CD4-positive, alpha-beta T cell (primary cell): ENCODE data around the gene ZNF3. TPM values are rescaled to one million over a fixed set of nuclear protein-coding genes. Genes with fewer than 3 reads are reported as not detected.

Experiments
- ATAC-seq: fragments of 200-7000 bp; cut with Tn5 transposase; one replicate; pipeline ENCODE4 v1.10.0; 2022; ENCODE audit warnings: mild to moderate bottlenecking; ENCODE audit not compliant: poor library complexity
- CTCF ChIA-PET: fragments of 350-600 bp; sonication (Branson Sonifier 250); formaldehyde crosslinking; loops from one replicate; lab custom pipeline; 2021; ENCODE audit warnings: antibody characterized with exemption, inconsistent platforms; lab: Charles Lee
- POLR2A ChIA-PET: fragments of 350-600 bp; sonication (Branson Sonifier 250); formaldehyde crosslinking; loops from one replicate; lab custom pipeline; 2021; ENCODE audit warnings: antibody characterized with exemption, inconsistent platforms; lab: Charles Lee
- DNase-seq, 14 experiments: peaks; one replicate each; pipeline ENCODE4 v3.0.0-alpha.2; 2013 to 2020; ENCODE audit warnings: mixed read lengths in 2 of 14
- H3K27ac ChIP-seq, 2 donors: one replicate each; pipeline versions ENCODE4 v1.5.1 to v1.7.0; 2013; ENCODE audit warnings: low read length in 2 of 2, low read depth in 1 of 2, mild to moderate bottlenecking in 1 of 2
- H3K27me3 ChIP-seq, 2 experiments: 1 replicate in 1 of 2; 2 replicates in 1 of 2; pipeline versions ENCODE4 v1.6.1 to v1.7.0; 2013; ENCODE audit warnings: low read length in 2 of 2, control low read depth in 1 of 2, mild to moderate bottlenecking in 1 of 2, moderate library complexity in 1 of 2; ENCODE audit not compliant: insufficient read depth in 2 of 2, control insufficient read depth in 1 of 2
- H3K36me3 ChIP-seq: one replicate; pipeline ENCODE4 v1.6.1; 2013; ENCODE audit warnings: low read length, control low read depth; ENCODE audit not compliant: insufficient read depth
- H3K4me1 ChIP-seq: one replicate; pipeline ENCODE4 v1.6.1; 2013; ENCODE audit warnings: low read length, control low read depth; ENCODE audit not compliant: insufficient read depth
- H3K4me3 ChIP-seq: one replicate; pipeline ENCODE4 v1.5.1; 2013; ENCODE audit warnings: mild to moderate bottlenecking, low read length, moderate library complexity
- H3K9me3 ChIP-seq, 2 experiments: 1 replicate in 1 of 2; 2 replicates in 1 of 2; pipeline versions ENCODE4 v1.6.1 to v1.7.0; 2013; ENCODE audit warnings: low read length in 2 of 2, mild to moderate bottlenecking in 2 of 2, control low read depth in 1 of 2, moderate library complexity in 1 of 2; ENCODE audit not compliant: control insufficient read depth in 1 of 2, insufficient read depth in 1 of 2
- H3K27ac Mint-ChIP-seq: one replicate; pipeline ENCODE4 v1.8.0; 2020; ENCODE audit warnings: mixed read lengths
- H3K27me3 Mint-ChIP-seq: one replicate; pipeline ENCODE4 v1.8.0; 2021; ENCODE audit warnings: mixed read lengths
- H3K36me3 Mint-ChIP-seq: one replicate; pipeline ENCODE4 v1.8.0; 2021; ENCODE audit warnings: low read depth, mixed read lengths
- H3K4me1 Mint-ChIP-seq: one replicate; pipeline ENCODE4 v1.8.0; 2021; ENCODE audit warnings: low read depth, mixed read lengths
- H3K4me3 Mint-ChIP-seq: one replicate; pipeline ENCODE4 v1.8.0; 2020; ENCODE audit warnings: mild to moderate bottlenecking, mixed read lengths
- H3K9me3 Mint-ChIP-seq: one replicate; pipeline ENCODE4 v1.8.0; 2020; ENCODE audit warnings: mixed read lengths
- CTCF ChIP-seq: fragments of 200-600 bp; IDR thresholded peaks from one replicate; pipeline ENCODE4 v1.8.0; 2022; ENCODE audit warnings: antibody characterized with exemption, mild to moderate bottlenecking
- intact Hi-C, 2 experiments: fragments of 100-400 bp; cut with DNase I in 1 of 2; cut with micrococcal nuclease in 1 of 2; formaldehyde crosslinking; loops; one replicate each; pipeline versions ENCODE4 v1.15.1 to v1.9.0; 2023 to 2025; cut with DNase I, micrococcal nuclease
- total RNA-seq, 174 experiments: library from RNA in 2 of 174; stranded (reverse) in 2 of 174; gene quantifications; one replicate each; pipeline ENCODE4 v1.2.3 and lab custom pipeline; 2021 to 2026

Gene ZNF3
- total RNA-seq, 2 experiments from 2014 or later, result 38.3 to 40.3 TPM

DNA sequence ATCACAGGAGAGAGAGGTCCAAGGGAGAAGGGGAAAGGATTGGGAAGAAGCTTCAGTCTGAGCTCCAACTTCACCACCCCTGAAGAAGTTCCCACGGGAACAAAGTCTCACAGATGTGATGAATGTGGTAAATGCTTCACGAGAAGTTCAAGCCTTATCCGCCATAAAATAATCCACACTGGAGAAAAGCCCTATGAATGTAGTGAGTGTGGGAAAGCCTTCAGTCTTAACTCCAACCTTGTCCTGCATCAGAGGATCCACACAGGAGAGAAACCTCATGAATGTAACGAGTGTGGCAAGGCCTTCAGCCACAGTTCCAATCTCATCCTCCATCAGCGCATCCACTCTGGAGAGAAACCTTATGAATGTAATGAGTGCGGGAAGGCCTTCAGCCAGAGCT lies 48.0 kb downstream of the ZNF3 start:
- peaks cover 58% of the 10 kb centered on the region for H3K36me3 ChIP-seq
- no peak overlapping the region for H3K4me3 ChIP-seq
- no peaks in the 10 kb centered on the region for H3K4me1 Mint-ChIP-seq
- no peaks in the 10 kb centered on the region for H3K9me3 Mint-ChIP-seq
- peaks cover 64% of the 10 kb centered on the region for H3K36me3 Mint-ChIP-seq
- H3K27me3 ChIP-seq, result no peaks in the 10 kb centered on the region
- H3K4me3 Mint-ChIP-seq, result no peak overlapping the region
- no peak for ATAC-seq
- CTCF ChIA-PET, result no interaction called here
- H3K9me3 ChIP-seq, result no peaks in the 10 kb centered on the region
- H3K27ac ChIP-seq, result no peak overlapping the region
- intact Hi-C loops, result no loop called here
- TF ChIP-seq CTCF, result no peak
- H3K4me1 ChIP-seq, result no peaks in the 10 kb centered on the region
- H3K27me3 Mint-ChIP-seq, result no peaks in the 10 kb centered on the region
- no peak overlapping the region for H3K27ac Mint-ChIP-seq
- no peak for DNase-seq
- POLR2A ChIA-PET, result no interaction called here

DNA sequence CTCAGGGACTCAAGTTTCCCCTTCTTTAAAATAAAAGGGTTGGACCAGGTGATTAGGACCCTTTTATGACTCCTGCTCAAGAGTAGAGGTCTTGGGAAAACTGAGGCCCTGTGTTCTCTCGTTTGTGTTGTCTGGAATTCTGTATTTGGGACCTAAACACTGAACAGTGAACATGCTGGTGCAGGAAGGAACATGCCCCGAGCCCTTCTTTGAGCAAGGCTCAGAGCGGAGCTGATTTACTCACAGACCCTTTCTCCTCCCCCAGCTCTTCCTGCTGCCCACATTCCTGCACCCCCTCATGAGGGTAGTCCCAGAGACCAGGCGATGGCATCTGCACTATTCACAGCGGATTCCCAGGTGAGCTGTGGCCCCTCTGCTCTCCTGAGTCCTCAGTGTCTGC lies 51.9 kb downstream of the ZNF3 start:
- H3K9me3 ChIP-seq, result no peaks in the 10 kb centered on the region
- ChIA-PET CTCF (no interaction called here), POLR2A (no interaction called here)
- H3K4me3 ChIP-seq, result no peak overlapping the region
- H3K27me3 ChIP-seq, result no peaks in the 10 kb centered on the region
- H3K27me3 Mint-ChIP-seq, result no peaks in the 10 kb centered on the region
- H3K4me1 ChIP-seq, result peaks cover 4% of the 10 kb centered on the region
- H3K4me3 Mint-ChIP-seq, result no peak overlapping the region
- intact Hi-C loops, result no loop called here
- ATAC-seq, result no peak
- peaks cover 63% of the 10 kb centered on the region for H3K36me3 ChIP-seq
- H3K27ac ChIP-seq, result no peak overlapping the region
- no peaks in the 10 kb centered on the region for H3K9me3 Mint-ChIP-seq
- TF ChIP-seq CTCF, result no peak
- DNase-seq, result no peak
- H3K4me1 Mint-ChIP-seq, result no peaks in the 10 kb centered on the region
- no peak overlapping the region for H3K27ac Mint-ChIP-seq
- peaks cover 80% of the 10 kb centered on the region for H3K36me3 Mint-ChIP-seq

GRCh38 chr7:100027197-100027596 lies 54.3 kb downstream of the ZNF3 start:
- Mint-ChIP-seq H3K4me1 (no peaks in the 10 kb centered on the region), H3K9me3 (no peaks in the 10 kb centered on the region), H3K4me3 (no peak overlapping the region), H3K27ac (no peak overlapping the region), H3K36me3 (peaks cover 81% of the 10 kb centered on the region), H3K27me3 (no peaks in the 10 kb centered on the region)
- H3K36me3 ChIP-seq, result peaks cover 67% of the 10 kb centered on the region
- H3K4me1 ChIP-seq, result peaks cover 4% of the 10 kb centered on the region
- no peak overlapping the region for H3K27ac ChIP-seq
- H3K9me3 ChIP-seq, result no peaks in the 10 kb centered on the region
- CTCF ChIA-PET, result no interaction called here
- no peaks in the 10 kb centered on the region for H3K27me3 ChIP-seq
- no peak for DNase-seq
- no peak for ATAC-seq
- POLR2A ChIA-PET, result interaction anchor here (0.6 kb wide), 1 partner anchor 423 kb away, joined by 3 read pairs; no protein-coding TSS in a partner anchor
- TF ChIP-seq CTCF, result no peak
- intact Hi-C loops, result no loop called here
- no peak overlapping the region for H3K4me3 ChIP-seq
